Type B pancreatic cell (in vitro differentiated cells): Measurements from ENCODE around the gene LARP4B. TPM values are rescaled to one million over a fixed set of nuclear protein-coding genes. Genes with fewer than 3 reads are reported as not detected.

ENCODE experiments used
- DNase-seq: peaks from one replicate; pipeline ENCODE4 v3.0.0; 2021; ENCODE audit warnings: mixed read lengths; ENCODE audit not compliant: unreplicated experiment; ENCODE audit errors: extremely low spot score
- H3K27ac Mint-ChIP-seq: 2 replicates; pipeline ENCODE4 v1.8.0; 2021; ENCODE audit warnings: mild to moderate bottlenecking, mixed read lengths
- H3K27me3 Mint-ChIP-seq: 2 replicates; pipeline ENCODE4 v1.8.0; 2021; ENCODE audit warnings: mixed read lengths
- H3K36me3 Mint-ChIP-seq: 2 replicates; pipeline ENCODE4 v1.8.0; 2021; ENCODE audit warnings: mixed read lengths
- H3K4me1 Mint-ChIP-seq: one replicate; pipeline ENCODE4 v1.8.0; 2021; ENCODE audit warnings: mixed read lengths; ENCODE audit not compliant: unreplicated experiment
- H3K4me3 Mint-ChIP-seq: 2 replicates; pipeline ENCODE4 v1.8.0; 2021; ENCODE audit warnings: mild to moderate bottlenecking, mixed read lengths
- H3K9me3 Mint-ChIP-seq: 2 replicates; pipeline ENCODE4 v1.8.0; 2021; ENCODE audit warnings: mixed read lengths
- long read RNA-seq: library from polyadenylated mRNA; unstranded; transcript quantifications from one replicate; pipeline ENCODE4 v2.0.0, GENCODE V29; 2020
- total RNA-seq: library from RNA; stranded (reverse); gene quantifications from 2 replicates; pipeline ENCODE4 v1.2.1, GENCODE V29; 2021; ENCODE audit warnings: low replicate concordance
- TF ChIP-seq, protein P1 (sequence below): fragments of 200-600 bp; sonication (generic); conservative IDR thresholded peaks from 2 replicates; pipeline ENCODE4 v1.5.0; 2021; ENCODE audit warnings: antibody characterized with exemption, mild to moderate bottlenecking

Gene LARP4B
- total RNA-seq: 82.1 and 96.4 TPM in 2 replicates
- long read RNA-seq, partial matches to known transcripts: 11 of 28 reads
- long read RNA-seq, other reads (novel, unspliced or antisense): 16 of 28 reads

DNA sequence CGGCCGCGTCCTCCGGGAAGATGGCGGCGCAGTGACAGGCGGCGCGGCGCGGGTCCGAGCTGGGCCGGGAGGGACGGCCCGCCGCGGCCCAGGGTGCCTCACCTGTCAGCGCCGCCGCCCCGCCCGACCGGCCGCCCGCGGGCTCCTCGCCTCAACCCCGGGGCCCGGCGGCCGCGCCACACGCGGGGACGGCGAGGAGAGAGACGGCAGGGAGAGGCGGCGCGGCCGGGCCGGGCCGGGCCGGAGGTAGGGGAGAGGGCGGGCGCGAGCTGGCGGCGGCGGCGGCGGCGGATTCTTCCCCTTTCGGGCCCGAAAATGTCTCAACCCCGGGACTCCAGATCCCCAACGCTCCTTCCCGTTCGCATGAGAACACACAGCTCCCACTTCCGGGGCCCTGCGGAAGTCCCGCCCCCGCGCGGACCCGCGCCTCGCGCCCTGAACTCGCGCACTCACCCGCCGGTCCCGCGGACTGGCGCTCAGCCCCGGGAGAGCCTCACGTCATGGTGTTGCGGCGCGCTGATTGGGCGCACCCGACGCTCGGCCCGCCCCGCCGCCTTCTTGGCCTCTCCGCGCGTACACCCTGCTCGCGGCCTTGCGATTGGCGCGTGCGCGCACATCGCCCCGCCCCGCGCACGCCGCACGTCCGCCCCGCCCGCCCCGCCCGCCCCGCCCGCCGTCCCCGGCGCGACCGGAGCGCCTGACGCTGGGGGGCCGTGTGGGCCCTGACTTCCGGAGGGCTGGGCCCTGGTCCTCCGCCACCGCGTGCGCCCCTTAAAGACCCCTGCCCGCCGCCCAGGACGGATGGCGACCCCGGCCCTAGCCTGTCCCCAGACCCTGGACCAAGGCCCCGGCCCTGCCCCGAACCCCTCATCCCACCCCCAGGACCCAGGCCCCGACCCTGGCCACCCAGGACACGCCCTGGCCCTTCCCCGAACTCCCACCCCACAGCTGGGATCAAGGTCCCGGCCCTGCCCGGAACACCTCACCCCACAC, at the start of gene LARP4B:
Gene LARP4B, minus strand, starts transcription at position 380 of the 993 bp plus-strand sequence. CDS start 45,984 bp downstream, outside the sequence.
- TF ChIP-seq, protein P1, sequence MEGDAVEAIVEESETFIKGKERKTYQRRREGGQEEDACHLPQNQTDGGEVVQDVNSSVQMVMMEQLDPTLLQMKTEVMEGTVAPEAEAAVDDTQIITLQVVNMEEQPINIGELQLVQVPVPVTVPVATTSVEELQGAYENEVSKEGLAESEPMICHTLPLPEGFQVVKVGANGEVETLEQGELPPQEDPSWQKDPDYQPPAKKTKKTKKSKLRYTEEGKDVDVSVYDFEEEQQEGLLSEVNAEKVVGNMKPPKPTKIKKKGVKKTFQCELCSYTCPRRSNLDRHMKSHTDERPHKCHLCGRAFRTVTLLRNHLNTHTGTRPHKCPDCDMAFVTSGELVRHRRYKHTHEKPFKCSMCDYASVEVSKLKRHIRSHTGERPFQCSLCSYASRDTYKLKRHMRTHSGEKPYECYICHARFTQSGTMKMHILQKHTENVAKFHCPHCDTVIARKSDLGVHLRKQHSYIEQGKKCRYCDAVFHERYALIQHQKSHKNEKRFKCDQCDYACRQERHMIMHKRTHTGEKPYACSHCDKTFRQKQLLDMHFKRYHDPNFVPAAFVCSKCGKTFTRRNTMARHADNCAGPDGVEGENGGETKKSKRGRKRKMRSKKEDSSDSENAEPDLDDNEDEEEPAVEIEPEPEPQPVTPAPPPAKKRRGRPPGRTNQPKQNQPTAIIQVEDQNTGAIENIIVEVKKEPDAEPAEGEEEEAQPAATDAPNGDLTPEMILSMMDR: no peak
- Mint-ChIP-seq H3K27ac (peak within 1 kb of the TSS; percentile 96), H3K27me3 (no peaks in the 10 kb centered on the region), H3K4me3 (peak within 1 kb of the TSS; percentile 95), H3K4me1 (peaks cover 40% of the 10 kb centered on the region), H3K36me3 (peaks cover under 1% of the 10 kb centered on the region), H3K9me3 (no peaks in the 10 kb centered on the region)
- peak; percentile 97 for DNase-seq

DNA sequence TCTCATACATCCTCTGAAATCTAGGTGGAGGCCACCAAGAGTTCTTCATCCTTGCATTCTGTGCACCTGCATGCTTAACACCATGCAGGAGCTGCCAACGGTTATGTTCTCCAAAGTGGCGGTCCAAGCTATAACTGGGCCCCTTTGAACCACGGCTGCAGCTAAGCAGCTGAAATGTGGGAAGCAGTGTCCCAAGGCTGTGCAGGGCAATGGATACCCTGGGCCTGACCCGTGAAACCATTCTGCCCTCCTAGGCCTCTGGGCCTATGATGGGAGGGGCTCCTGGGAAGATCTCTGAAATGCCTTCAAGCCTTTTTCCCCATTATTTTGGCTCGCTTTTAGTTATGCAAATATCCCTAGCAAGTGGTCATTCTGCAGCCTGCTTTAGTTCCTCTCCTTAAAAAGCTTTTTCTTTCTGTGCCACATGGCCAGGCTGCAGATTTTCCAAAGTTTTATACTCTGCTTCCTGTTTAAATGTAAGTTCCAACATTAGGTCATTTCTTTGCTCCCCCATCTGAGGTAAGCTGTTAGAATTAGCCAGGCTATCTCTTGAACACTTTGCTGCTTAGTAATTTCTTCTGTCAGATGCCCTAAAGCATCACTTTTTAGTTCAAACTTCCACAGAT, 49.1 kb upstream of the LARP4B start:
- Mint-ChIP-seq H3K36me3 (peaks cover 19% of the 10 kb centered on the region), H3K9me3 (peaks cover 12% of the 10 kb centered on the region), H3K4me3 (no peak overlapping the region), H3K4me1 (no peaks in the 10 kb centered on the region), H3K27ac (no peak overlapping the region), H3K27me3 (no peaks in the 10 kb centered on the region)
- TF ChIP-seq, protein P1: no peak
- no peak for DNase-seq

DNA sequence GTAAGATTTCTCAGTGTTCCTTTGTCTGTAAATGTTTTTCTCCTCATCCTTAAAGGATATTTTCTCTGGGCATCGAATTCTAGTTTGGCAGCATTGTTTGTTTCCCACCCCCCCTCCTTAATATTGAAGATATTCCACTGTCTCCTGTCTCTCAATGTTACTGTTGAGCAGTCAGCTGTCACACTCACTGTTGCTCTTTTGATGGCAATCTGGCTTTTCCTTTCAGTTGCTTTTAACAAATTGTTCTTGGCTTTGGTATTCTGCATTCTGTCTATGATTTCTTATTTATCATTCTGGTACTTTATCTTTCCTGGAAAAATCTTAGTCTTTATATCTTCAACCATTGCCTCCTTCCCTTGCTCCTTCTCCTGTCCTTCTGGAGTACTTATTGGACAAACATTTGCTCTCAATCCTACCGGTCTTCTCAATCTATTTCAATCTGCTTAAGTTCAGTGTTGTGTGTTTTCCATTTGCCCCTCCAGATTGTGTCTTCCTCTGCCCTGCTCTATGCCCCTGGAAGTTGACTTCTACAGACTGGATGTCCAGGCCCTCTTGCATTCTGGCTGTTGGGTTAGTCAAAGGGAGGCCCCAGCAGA, 47.4 kb upstream of the LARP4B start:
- Mint-ChIP-seq H3K27me3 (no peaks in the 10 kb centered on the region), H3K9me3 (peaks cover 12% of the 10 kb centered on the region), H3K4me3 (no peak overlapping the region)

DNA sequence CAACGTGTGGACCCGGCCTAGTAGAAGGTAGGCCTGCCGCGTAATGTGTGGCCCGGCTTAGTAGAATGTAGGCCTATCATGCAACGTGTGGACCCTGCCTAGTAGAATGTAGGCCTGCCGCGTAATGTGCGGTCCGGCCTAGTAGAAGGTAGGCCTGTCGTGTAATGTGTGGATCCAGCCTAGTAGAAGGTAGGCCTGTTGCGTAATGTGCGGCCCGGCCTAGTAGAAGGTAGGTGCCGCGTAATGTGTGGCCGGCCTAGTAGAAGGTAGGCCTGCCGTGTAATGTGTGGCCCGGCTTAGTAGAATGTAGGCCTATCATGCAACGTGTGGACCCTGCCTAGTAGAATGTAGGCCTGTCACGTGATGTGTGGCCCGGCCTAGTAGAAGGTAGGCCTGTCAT, 44.8 kb upstream of the LARP4B start:
- Mint-ChIP-seq H3K36me3 (peaks cover 19% of the 10 kb centered on the region), H3K9me3 (peaks cover 12% of the 10 kb centered on the region), H3K4me1 (peaks cover 11% of the 10 kb centered on the region), H3K27ac (no peak overlapping the region), H3K4me3 (no peak overlapping the region), H3K27me3 (no peaks in the 10 kb centered on the region)
- TF ChIP-seq, protein P1: no peak
- no peak for DNase-seq

More for the DNA sequence above, 47.4 kb upstream of the LARP4B start:
- Mint-ChIP-seq H3K36me3 (peaks cover 19% of the 10 kb centered on the region), H3K4me1 (no peaks in the 10 kb centered on the region), H3K27ac (no peak overlapping the region)
- no peak for DNase-seq
- TF ChIP-seq, protein P1: no peak

DNA sequence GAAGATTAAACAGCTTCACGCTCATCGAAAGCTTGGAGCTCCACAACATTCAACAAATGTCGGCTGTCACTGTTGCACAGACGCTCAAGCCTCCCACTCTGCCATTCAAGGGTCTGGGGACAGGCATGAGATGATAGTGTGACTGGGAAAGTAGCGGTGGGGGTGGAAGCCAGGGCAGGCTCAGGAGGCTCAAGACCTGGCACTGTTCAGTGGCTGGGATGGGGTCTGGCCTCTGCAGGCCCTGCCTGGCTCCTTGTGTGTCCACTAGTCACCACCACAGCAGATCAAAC, 43.2 kb upstream of the LARP4B start:
- Mint-ChIP-seq H3K36me3 (peaks cover 13% of the 10 kb centered on the region), H3K27ac (peak overlapping the region; percentile 57), H3K4me3 (no peak overlapping the region), H3K4me1 (peaks cover 21% of the 10 kb centered on the region), H3K9me3 (peaks cover 7% of the 10 kb centered on the region), H3K27me3 (no peaks in the 10 kb centered on the region)
- TF ChIP-seq, protein P1: no peak
- DNase-seq: no peak
